GM10248 (cell line): ENCODE results near the gene ARHGDIA.
"Not testable (repeated sequence)": the region's sequence is repeated elsewhere in the genome, so short reads cannot be mapped to it uniquely, and the experiment has no call there.

Source experiments
- CTCF ChIA-PET: fragments of 300-600 bp; sonication (Branson Sonifier 250); formaldehyde crosslinking; extraction: SDS; loops from one replicate; lab custom pipeline; 2021; ENCODE audit warnings: antibody characterized with exemption; lab: Yijun Ruan, JAX
- POLR2A ChIA-PET: fragments of 350-650 bp; sonication (Branson Sonifier 250); formaldehyde crosslinking; extraction: SDS; loops from one replicate; lab custom pipeline; 2020; ENCODE audit warnings: antibody characterized with exemption; lab: Yijun Ruan, JAX
- DNase-seq: peaks from one replicate; pipeline ENCODE4 v3.0.0; 2012; ENCODE audit errors: extremely low spot score
- TF ChIP-seq, protein P1 (sequence below): IDR thresholded peaks from 2 replicates; pipeline ENCODE4 v1.5.1; 2012; ENCODE audit warnings: mild to moderate bottlenecking, low read depth; ENCODE audit errors: extremely low read depth, missing control alignments, control extremely low read depth

ARHGDIA gene

DNA sequence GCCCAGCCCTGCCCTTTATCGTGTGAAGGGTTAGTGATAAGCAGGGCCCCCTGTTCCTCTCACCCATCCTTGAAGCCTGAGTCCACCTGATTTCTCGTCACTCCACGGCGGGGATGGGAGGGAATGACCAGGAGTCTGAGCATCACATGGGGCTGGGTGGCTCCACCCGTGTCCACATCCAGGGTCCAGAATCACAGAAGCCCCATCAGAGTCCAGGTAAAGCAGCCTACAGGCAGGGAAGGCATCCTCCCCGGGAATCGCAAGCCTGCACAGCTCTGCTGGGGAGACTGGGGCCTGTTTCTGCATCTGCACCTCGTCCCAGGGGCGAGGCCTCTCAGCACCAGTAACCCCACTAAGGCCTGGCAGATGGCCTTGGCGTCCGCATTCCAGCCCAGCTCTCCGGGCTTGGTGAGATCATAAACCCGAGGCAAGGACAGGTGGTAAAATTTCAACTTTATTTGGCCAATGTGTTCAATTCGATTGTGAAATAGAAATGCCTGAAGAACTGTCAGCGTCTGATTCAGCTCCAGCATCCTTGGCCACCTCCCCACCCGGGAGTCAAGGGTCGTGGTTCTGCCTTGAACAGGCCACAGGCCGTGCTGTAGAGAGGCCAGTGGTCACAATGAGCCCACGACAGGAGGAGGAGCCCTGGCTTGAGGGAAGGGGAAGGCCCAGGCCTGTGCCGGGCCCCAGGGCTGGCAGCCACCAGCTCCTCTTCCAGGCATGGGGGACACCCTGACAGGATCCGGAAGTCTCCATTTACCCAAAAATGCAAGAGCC is 28.2 kb downstream of the ARHGDIA start:
- TF ChIP-seq, protein P1, sequence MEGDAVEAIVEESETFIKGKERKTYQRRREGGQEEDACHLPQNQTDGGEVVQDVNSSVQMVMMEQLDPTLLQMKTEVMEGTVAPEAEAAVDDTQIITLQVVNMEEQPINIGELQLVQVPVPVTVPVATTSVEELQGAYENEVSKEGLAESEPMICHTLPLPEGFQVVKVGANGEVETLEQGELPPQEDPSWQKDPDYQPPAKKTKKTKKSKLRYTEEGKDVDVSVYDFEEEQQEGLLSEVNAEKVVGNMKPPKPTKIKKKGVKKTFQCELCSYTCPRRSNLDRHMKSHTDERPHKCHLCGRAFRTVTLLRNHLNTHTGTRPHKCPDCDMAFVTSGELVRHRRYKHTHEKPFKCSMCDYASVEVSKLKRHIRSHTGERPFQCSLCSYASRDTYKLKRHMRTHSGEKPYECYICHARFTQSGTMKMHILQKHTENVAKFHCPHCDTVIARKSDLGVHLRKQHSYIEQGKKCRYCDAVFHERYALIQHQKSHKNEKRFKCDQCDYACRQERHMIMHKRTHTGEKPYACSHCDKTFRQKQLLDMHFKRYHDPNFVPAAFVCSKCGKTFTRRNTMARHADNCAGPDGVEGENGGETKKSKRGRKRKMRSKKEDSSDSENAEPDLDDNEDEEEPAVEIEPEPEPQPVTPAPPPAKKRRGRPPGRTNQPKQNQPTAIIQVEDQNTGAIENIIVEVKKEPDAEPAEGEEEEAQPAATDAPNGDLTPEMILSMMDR, result no peak
- no peak for DNase-seq
- POLR2A ChIA-PET, result interaction anchor here (1.8 kb wide), 1 partner anchor 10 kb away, joined by 4 read pairs; the partner anchor contains the start of gene MCRIP1
- CTCF ChIA-PET, result interaction anchor here (1.0 to 1.6 kb wide), 2 partner anchors 10 to 12 kb away, joined by 3 to 4 read pairs; no protein-coding TSS in a partner anchor

DNA sequence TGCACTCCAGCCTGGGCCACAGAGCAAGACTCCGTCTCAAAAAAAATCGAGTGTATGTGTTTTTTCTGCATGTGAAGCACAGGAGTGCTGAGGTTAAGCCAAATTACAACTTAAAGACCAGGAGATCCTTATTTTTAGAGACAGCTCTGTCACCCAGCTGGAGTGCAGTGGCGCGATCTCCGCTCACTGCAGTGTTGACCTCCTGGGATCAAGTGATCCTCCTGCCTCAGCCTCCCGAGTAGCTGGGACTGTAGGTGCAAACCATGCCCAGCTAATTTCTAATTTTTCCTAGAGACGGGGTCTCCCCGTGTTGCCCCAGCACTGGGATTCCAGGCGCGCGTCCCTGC is 28.8 kb downstream of the ARHGDIA start:
- TF ChIP-seq, protein P1, result no peak
- CTCF ChIA-PET, result interaction anchor here (1.0 to 1.6 kb wide), 2 partner anchors 11 to 13 kb away, joined by 3 to 4 read pairs; no protein-coding TSS in a partner anchor
- POLR2A ChIA-PET, result no interaction called here

DNA sequence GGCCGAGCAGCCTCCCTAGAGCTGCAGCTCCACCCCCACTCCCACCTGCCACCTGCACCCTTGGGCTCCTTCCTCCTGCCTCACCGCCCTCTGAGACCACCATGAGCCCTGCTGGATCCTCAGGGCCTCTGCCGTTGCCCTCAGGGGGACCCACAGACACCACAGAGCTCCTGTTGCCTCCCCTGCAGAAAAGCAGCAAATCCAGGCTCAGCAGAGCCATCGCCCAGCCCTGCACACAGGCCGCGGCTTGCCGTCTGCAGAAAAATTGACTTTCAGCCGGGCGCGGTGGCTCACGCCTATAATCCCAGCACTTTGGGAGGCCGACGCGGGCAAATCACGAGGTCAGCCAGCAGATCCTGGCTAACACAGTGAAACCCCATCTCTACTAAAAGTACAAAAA is 29.3 kb downstream of the ARHGDIA start:
- ChIA-PET POLR2A (no interaction called here), CTCF (interaction anchor here (1.0 to 1.6 kb wide), 2 partner anchors 11 to 13 kb away, joined by 3 to 4 read pairs; no protein-coding TSS in a partner anchor)
- TF ChIP-seq, protein P1, result no peak
- no peak for DNase-seq

More for the DNA sequence above, 28.8 kb downstream of the ARHGDIA start:
- DNase-seq, result no peak

DNA sequence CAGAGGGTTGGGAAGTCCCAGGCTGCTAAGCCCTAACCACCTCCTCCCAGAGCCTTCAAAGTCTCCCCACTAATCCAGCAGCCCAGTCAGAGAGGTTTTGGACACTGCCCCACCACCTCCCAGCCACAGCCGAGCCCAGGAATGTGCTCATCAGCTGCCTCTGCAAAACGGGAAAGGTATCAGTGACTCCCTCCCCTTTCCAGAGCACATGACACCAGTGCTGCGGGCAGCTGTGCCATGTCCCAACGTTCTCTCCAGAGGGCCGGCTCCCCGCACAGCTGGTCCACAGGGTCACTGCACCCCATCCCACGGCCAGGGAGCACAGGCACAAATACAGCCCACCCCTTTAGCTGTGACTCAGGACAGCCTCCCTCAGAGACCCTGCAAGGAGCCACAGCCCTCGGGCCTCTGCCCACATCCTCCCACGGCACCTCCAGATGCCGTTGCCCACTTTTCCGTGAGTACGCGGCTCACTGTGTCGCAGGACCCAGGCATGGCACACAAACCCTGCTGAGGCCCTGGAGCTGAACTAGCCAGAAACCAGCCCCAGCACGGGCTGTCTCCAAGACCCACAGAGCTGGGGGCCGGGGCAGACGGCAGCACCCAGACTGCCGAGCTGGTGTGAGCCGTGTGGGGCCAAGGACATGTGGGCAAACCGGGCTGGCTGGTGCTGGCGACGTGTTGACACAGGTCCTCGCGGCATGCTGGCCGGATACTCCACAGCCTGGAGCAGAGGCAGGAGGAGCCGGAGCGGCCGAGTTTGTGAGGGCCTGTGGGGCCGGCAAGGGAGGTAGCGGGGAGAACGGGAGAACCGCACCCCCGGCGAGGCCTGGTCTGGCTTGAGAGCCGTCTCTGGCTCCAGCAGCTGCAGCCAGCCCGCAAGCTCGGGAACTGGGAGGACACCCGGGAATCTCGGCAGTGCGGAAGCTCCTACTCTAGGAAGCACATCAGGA is 30.0 kb downstream of the ARHGDIA start:
- ChIA-PET POLR2A (interaction anchor here (2.2 kb wide), 1 partner anchor 13 kb away, joined by 6 read pairs; no protein-coding TSS in a partner anchor), CTCF (interaction anchor here (1.3 to 1.6 kb wide), 2 partner anchors 12 to 108 kb away, joined by 3 to 4 read pairs; no protein-coding TSS in a partner anchor)
- TF ChIP-seq, protein P1, result no peak
- no peak for DNase-seq

DNA sequence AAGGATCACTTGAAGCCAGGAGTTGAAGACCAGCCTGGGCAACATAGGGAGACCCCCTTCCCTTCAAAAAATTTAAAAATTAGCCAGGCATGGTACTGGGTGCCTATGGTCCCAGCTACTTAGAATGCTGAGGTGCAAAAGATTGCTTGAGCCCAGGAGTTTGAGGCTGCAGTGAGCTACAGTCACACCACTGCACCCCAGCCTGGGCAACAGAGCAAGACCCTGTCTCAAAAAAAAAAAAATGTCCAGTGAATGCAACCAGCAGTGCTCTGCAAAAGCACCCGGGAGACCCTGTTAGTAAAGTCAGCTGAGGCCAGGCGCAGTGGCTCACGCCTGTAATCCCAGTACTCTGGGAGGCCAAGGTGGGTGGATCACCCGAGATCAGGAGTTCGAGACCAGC is 31.1 kb downstream of the ARHGDIA start:
- ChIA-PET CTCF (interaction anchor here (1.3 kb wide), 1 partner anchor 107 kb away, joined by 3 read pairs; no protein-coding TSS in a partner anchor), POLR2A (interaction anchor here (2.2 kb wide), 1 partner anchor 14 kb away, joined by 6 read pairs; no protein-coding TSS in a partner anchor)
- DNase-seq, result not testable (repeated sequence)

DNA sequence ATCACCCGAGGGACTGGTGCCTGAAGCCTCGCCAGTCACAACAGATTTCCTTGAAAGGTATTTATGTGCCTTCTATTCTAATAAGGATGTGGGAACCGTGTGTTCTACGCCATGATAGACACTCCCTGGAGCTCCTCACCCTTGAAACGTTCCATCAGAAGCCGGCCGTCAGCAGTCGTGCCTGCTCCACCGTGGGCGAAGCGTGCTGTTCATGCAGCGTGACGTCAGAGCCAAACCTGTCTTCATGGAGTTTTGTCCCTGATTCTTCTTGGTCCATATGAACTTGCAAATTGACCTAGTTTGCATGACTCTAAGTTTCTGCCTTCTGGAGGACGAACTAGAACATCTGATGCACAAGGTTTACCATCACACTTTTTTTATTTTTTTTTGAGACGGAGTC is 31.8 kb downstream of the ARHGDIA start:
- CTCF ChIA-PET, result no interaction called here
- TF ChIP-seq, protein P1, result no peak
- POLR2A ChIA-PET, result interaction anchor here (2.2 kb wide), 1 partner anchor 15 kb away, joined by 6 read pairs; no protein-coding TSS in a partner anchor
- no peak for DNase-seq
